ENCODE data around the gene FBXO24. TPM values are rescaled to one million over a fixed set of nuclear protein-coding genes. Genes with fewer than 3 reads are reported as not detected.
A peak's percentile ranks its signal among the peaks of the same experiment; 100 is the strongest.

FBXO24 gene
- total and polyA plus RNA-seq, 2 of the 4 experiments (the other 2 are of a cell fraction) = 0.43 to 0.54 TPM

DNA sequence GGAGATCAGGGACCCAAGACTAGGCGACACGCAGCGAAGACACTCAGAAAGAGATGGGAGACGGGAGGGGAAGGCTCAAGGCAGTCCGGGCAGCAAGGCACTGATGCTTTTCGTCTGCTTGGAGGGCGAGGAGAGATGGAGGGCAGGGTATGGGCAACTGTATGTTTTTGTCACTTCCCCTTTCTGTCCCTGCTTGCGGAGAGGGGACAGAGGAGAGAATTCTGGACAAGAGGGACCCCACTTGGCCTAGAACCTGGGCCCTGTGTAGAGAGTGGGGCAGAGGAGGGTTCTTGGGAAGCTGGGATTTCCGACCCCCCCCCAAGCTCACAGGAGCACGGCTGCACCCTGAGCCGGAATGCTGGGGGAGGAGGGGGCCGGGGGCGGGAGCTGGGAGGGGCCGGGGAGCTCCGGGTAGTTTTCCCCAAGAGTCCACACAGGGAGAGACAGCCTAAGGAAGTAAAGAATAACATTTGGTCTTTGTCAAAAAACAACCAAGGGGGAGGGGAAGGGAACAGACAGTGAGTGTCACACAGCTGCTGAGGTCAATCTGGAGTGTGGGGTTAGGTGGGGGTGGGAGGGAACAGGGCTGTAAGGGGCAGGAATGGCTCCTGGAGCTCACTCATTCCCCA lies 2.0 kb upstream of the FBXO24 start:
- Histone ChIP-seq H3K23ac (ENCODE audit: low read depth, low read length) (peak overlapping the region; percentile 97), H3K4ac (ENCODE audit: low read depth, low read length) (peak overlapping the region; percentile 99), H2AK9ac (replicated peaks; ENCODE audit: low read depth, low read length, poor library complexity) (peak overlapping the region; percentile 98), H3K27ac (ENCODE audit: insufficient read depth, low read length) (peak overlapping the region; percentile 96), H4K91ac (ENCODE audit: insufficient read depth, low read depth, low read length) (peak overlapping the region; percentile 99), H2AK5ac (ENCODE audit: low read depth, low read length) (peak overlapping the region; percentile 100), H3K36me3 (ENCODE audit: control insufficient read depth, insufficient read depth, low read length) (peaks cover 32% of the 10 kb centered on the region), H3K18ac (ENCODE audit: low read depth, low read length) (peak overlapping the region; percentile 89), H3K9ac (ENCODE audit: low read depth, low read length) (peak overlapping the region; percentile 91), H2BK15ac (ENCODE audit: low read depth, low read length) (peak overlapping the region; percentile 74; the same call in 1 of the 3 replicates), H4K20me1 (ENCODE audit: insufficient read depth, low read length) (peaks cover 39% of the 10 kb centered on the region), H2AFZ (replicated peaks; ENCODE audit: low read length, poor library complexity) (peak overlapping the region; percentile 82), H3K4me2 (ENCODE audit: low read depth, low read length) (peak overlapping the region; percentile 88), H4K8ac (ENCODE audit: low read depth in 2 of 2, low read length in 2 of 2) (peak overlapping the region; percentile 81 to 97; a peak in 3 of 4 replicates), H2BK120ac (ENCODE audit: low read depth, low read length) (peak overlapping the region; percentile 96), H2BK5ac (ENCODE audit: low read depth, low read length, poor library complexity, severe bottlenecking) (peak overlapping the region; percentile 95), H3K14ac (replicated peaks; ENCODE audit: low read depth, low read length) (peak overlapping the region; percentile 96), H3K4me3 (ENCODE audit: insufficient read depth, low read depth, low read length) (peak overlapping the region; percentile 72), H3K9me1 (ENCODE audit: insufficient read depth, low read length) (peaks cover 5% of the 10 kb centered on the region), H2BK20ac (ENCODE audit: low read depth, low read length) (peak overlapping the region; percentile 89; the same call in 1 of the 2 replicates), H3K27me3 (ENCODE audit: control insufficient read depth, insufficient read depth, low read length) (no peaks in the 10 kb centered on the region), H3K9me3 (ENCODE audit: control insufficient read depth, insufficient read depth, low read length) (no peaks in the 10 kb centered on the region), H4K5ac (ENCODE audit: low read depth, low read length) (peak overlapping the region; percentile 97), H3K4me1 (ENCODE audit: control insufficient read depth, insufficient read depth, low read length) (peaks cover 12% of the 10 kb centered on the region), H3K79me1 (ENCODE audit: low read depth in 1 of 2, low read length in 2 of 2) (peaks cover 17 to 64% of the 10 kb centered on the region in 2 experiments), H3K56ac (ENCODE audit: extremely low read depth, insufficient read depth, low read length) (peak overlapping the region; percentile 35)
- in situ Hi-C loops (cut with MboI; ENCODE audit: low sequenced_read_pairs) = loop anchor here (25.0 kb wide), 1 partner anchor 278 kb away; the partner anchor contains the start of genes SLC12A9 and TRIP6
- dilution Hi-C loops (cut with HindIII; ENCODE audit: low sequenced_read_pairs, unreplicated experiment) = no loop called here
- ChIA-PET CTCF (interaction anchor here (0.8 to 1.6 kb wide), 2 partner anchors 34 to 106 kb away, joined by 3 to 6 read pairs; no protein-coding TSS in a partner anchor), POLR2A (ENCODE audit: unreplicated experiment) (interaction anchor here (0.5 to 1.0 kb wide), 3 partner anchors 20 to 31 kb away, joined by 3 to 5 read pairs (median 5); partner anchors contain the start of gene MOSPD3)
- TF ChIP-seq, protein P1, sequence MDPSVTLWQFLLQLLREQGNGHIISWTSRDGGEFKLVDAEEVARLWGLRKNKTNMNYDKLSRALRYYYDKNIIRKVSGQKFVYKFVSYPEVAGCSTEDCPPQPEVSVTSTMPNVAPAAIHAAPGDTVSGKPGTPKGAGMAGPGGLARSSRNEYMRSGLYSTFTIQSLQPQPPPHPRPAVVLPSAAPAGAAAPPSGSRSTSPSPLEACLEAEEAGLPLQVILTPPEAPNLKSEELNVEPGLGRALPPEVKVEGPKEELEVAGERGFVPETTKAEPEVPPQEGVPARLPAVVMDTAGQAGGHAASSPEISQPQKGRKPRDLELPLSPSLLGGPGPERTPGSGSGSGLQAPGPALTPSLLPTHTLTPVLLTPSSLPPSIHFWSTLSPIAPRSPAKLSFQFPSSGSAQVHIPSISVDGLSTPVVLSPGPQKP (IDR thresholded peaks at IDR 0.05; ENCODE audit: borderline replicate concordance, low read depth, low read length) = no peak
- TF ChIP-seq RAD21 (IDR thresholded peaks at IDR 0.05; ENCODE audit: low read length) (no peak), FOS (IDR thresholded peaks at IDR 0.05; ENCODE audit: low read depth, low read length) (no peak)
- 44% methylated on average over 5 of the region's 15 CpGs; no CpG with 5 or more reads in 1 of the 2 experiments for WGBS, 2 experiments (ENCODE audit: extremely low coverage in 2 of 2, insufficient read length in 1 of 2)
- ATAC-seq (ENCODE audit: low read depth) (no peak), DNase-seq (peak; percentile 45)
- BruUV-seq (replicated peaks) = no TSS peak
- intact Hi-C loops (cut with micrococcal nuclease) = loop anchor here (10.0 kb wide), 1 partner anchor 251 kb away; no protein-coding TSS in a partner anchor

All from IMR-90 (cell line).